Cardiac muscle cell (in vitro differentiated cells and primary cell): ENCODE data around the gene IMMP2L. TPM values are rescaled to one million over a fixed set of nuclear protein-coding genes. Genes with fewer than 3 reads are reported as not detected.

Source experiments
- DNase-seq, 2 donors: peaks; one replicate each; pipeline versions ENCODE4 v3.0.0 to v3.0.0-alpha.2; 2010 to 2017; ENCODE audit warnings: low read depth in 1 of 2, low spot score in 1 of 2
- H3K27ac ChIP-seq: fragments of 200-600 bp; sonication (generic); 2 replicates; pipeline ENCODE4 v1.5.1; 2016
- H3K27me3 ChIP-seq: fragments of 200-600 bp; sonication (generic); 2 replicates; pipeline ENCODE4 v1.6.0; 2016; ENCODE audit warnings: control low read depth
- H3K36me3 ChIP-seq: fragments of 200-600 bp; sonication (generic); 2 replicates; pipeline ENCODE4 v1.5.1; 2016; ENCODE audit warnings: control low read depth
- H3K4me1 ChIP-seq: fragments of 200-600 bp; sonication (generic); 2 replicates; pipeline ENCODE4 v1.8.1; 2017; ENCODE audit warnings: low read depth, mild to moderate bottlenecking, mixed run types
- H3K4me3 ChIP-seq: fragments of 200-600 bp; sonication (generic); 2 replicates; pipeline ENCODE4 v1.5.1; 2016; ENCODE audit warnings: mild to moderate bottlenecking
- H3K9me3 ChIP-seq: fragments of 200-600 bp; sonication (generic); 2 replicates; pipeline ENCODE4 v1.5.1; 2017; ENCODE audit warnings: low read depth, mild to moderate bottlenecking, control low read depth
- CTCF ChIP-seq: IDR thresholded peaks from 2 replicates; pipeline ENCODE4 v1.5.1; 2012; ENCODE audit warnings: low read depth, mild to moderate bottlenecking, low read length
- polyA plus RNA-seq: library from polyadenylated mRNA; unstranded; fragments of >200 nt; fragmentation: Nextera tagmentation; extraction: Ambion mirVana; gene quantifications from 2 replicates; pipeline ENCODE4 v1.2.1, GENCODE V29; 2016
- total RNA-seq: library from RNA; depleted of rRNA; stranded (reverse); fragments of >200 nt; gene quantifications from 2 replicates; pipeline ENCODE4 v1.2.3, GENCODE V29; 2016

Gene IMMP2L
- total and polyA plus RNA-seq, 2 experiments from 2014 or later: 6.0 to 11.9 TPM

DNA sequence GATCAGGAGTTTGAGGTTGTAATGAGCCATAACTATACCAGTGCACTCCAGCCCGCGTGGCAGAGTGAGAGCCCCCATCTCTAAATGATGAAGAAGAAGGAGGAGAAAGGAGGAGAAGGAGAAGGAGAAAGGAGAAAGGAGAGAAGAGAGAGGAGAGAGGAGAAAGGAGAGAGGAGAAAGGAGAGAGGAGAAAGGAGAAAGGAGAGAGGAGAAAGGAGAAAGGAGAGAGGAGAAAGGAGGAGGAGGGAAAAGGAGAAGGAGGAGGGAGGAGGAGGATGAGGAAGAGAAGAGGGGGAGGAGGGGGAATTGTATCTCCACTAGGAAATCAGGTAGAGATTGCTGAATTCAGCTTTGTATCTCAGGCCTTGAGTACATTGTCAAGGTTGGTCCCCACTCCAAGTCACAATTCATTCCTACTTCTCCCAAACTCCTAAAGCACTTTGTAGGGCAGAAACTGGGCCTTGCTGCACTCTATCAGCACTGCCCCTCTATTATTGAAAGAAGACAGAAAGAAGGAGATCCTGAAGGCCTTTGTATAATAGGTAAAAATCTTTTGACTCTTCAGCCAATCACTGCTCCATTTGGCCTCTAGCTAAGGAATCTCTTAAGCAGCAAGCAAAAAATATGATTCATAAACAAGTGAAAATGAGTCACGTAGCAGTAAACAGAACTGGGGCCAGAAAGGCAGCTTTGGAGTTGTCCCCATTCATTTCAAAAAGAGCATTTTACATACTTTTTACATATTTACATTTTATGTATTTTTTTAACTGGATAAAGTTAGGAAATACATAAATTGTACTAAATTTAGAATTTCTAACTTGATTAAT is 178.0 kb downstream of the IMMP2L start:
- H3K4me1 ChIP-seq: peaks cover 12% of the 10 kb centered on the region
- no peaks in the 10 kb centered on the region for H3K36me3 ChIP-seq
- H3K9me3 ChIP-seq: no peaks in the 10 kb centered on the region
- DNase-seq: peak in 1 of 2 donors; percentile 40
- H3K27ac ChIP-seq: no peak overlapping the region
- TF ChIP-seq CTCF: no peak
- no peak overlapping the region for H3K4me3 ChIP-seq
- no peaks in the 10 kb centered on the region for H3K27me3 ChIP-seq

DNA sequence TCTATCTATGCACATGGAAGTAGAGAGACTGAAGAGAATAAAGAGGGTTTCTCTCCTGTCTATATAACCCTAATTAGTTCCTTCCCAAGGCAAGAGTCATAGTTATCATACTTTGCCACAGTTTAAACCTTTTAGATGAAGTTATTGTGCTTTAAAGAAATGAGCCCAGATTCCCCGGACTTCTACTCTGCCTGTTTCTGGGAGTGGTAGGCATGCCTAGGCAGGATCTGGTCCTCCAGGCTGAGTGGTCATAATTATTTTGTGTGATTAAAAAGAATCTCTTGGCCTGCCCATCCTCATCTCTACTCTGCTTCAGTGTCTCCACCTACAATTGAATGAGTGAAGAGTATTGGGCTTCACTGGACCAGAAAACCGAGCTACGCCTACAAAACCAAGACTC is 179.2 kb downstream of the IMMP2L start:
- no peak for DNase-seq
- Histone ChIP-seq H3K27me3 (no peaks in the 10 kb centered on the region), H3K4me1 (peaks cover 12% of the 10 kb centered on the region), H3K36me3 (no peaks in the 10 kb centered on the region), H3K27ac (no peak overlapping the region), H3K4me3 (no peak overlapping the region), H3K9me3 (no peaks in the 10 kb centered on the region)
- no peak for TF ChIP-seq CTCF

- no peak overlapping the region for H3K4me3 ChIP-seq
- H3K9me3 ChIP-seq: no peaks in the 10 kb centered on the region
- H3K27ac ChIP-seq: no peak overlapping the region
- DNase-seq: no peak
- no peak for TF ChIP-seq CTCF
- H3K27me3 ChIP-seq: no peaks in the 10 kb centered on the region
- no peaks in the 10 kb centered on the region for H3K36me3 ChIP-seq
- H3K4me1 ChIP-seq: peaks cover 12% of the 10 kb centered on the region
Measured at GRCh38 chr7:111381590-111381989, 180.7 kb downstream of the IMMP2L start.

DNA sequence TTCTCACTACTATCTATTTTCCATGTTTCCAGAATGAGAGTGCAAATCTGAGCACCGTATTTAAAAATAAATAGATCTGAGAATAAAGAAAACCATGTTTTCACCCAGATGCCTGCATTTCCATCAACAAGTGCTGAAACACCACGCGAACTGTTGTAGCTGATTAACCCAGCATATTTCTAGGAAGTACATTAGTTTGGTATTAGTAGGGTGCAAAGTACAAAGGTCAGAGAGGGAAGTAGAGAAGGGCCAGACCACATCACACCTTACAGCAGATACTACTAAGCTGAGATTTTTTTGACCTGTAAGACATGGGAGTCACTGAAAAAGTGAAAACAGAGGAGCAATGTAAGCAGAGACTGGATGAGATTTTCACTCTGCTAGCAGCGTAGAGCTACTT is 181.3 kb downstream of the IMMP2L start:
- no peak for TF ChIP-seq CTCF
- Histone ChIP-seq H3K36me3 (no peaks in the 10 kb centered on the region), H3K9me3 (no peaks in the 10 kb centered on the region), H3K27me3 (no peaks in the 10 kb centered on the region), H3K4me1 (peaks cover 12% of the 10 kb centered on the region), H3K4me3 (no peak overlapping the region), H3K27ac (no peak overlapping the region)
- DNase-seq: no peak

DNA sequence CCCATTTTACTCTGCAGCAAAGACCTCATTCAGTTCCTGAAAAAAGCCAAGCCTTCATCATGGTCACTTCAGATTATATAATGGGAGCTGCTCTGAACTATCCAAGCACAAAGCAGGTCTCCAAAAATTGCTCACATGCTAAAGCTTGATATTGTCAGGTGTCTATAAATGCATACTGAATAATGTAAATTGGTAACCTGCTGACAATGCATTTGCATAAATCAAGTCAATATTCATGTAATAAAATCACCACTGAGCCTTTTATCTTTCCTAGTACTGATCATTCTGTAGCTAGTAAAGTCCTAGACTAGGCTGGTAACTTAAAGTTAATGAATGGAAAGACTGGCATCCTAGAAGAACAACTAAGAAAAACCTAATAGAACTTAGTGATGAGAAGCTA is 188.3 kb downstream of the IMMP2L start:
- H3K27ac ChIP-seq: no peak overlapping the region
- TF ChIP-seq CTCF: no peak

More for the DNA sequence above, 188.3 kb downstream of the IMMP2L start:
- H3K4me3 ChIP-seq: no peak overlapping the region
- H3K27me3 ChIP-seq: no peaks in the 10 kb centered on the region
- H3K9me3 ChIP-seq: no peaks in the 10 kb centered on the region
- no peaks in the 10 kb centered on the region for H3K36me3 ChIP-seq
- no peaks in the 10 kb centered on the region for H3K4me1 ChIP-seq
- no peak for DNase-seq
